ENCODE results near the gene ZNF787. TPM values are rescaled to one million over a fixed set of nuclear protein-coding genes. Genes with fewer than 3 reads are reported as not detected.

Gene ZNF787
- total and polyA plus RNA-seq, 2 of the 13 experiments (the other 11 are each of a cell fraction or from before 2014, with no cell fraction given) = 15.1 to 42.8 TPM

DNA sequence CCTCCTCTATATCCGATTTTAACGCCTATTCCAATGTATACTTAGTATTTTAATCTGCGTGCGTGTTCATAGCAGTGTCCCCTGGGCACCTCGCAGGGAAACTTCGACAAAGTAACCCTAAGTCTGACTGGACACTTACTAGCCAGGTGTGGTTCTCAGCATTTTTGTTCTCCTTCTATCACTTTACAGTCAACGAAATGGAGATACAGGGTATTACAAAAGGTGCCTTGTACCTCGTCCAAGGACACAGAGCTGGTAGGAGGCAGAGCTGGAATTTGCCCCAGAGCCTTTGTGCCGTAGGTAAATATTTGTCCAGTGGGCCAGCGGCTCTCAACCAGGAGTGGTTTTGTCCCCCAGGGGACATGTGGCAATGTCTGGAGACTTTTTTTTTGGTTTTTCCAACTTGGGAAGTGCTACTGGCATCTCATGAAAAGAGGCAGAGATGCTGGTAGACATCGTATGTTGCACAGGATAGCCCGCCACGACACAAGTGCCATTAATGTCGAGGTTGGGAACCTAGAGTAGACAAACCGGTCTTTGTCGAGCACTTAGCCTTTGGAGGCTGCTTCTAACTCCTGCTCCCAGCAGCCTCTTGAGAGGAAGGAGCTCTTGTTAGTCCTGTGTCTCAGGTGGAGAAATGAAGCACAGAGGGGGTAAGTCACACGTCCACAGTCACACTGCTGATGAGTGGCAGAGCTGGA lies 21.1 kb upstream of the ZNF787 start (continued):
- peak; percentile 75; the same call in 1 of the 2 replicates for TF ChIP-seq CBX5 (CRISPR knock-in tag; IDR thresholded peaks at IDR 0.05; ENCODE audit: borderline replicate concordance)
- peak; percentile 70; the same call in 1 of the 2 replicates for TF ChIP-seq REPIN1 (CRISPR knock-in tag; IDR thresholded peaks at IDR 0.05; ENCODE audit: borderline replicate concordance, low read depth)
- TF ChIP-seq POLR2A (IDR thresholded peaks at IDR 0.05; ENCODE audit: insufficient read depth in 1 of 2, low read depth in 2 of 2, low read length in 2 of 2) = peak; percentile 75 to 92
- TF ChIP-seq HOXA5 (CRISPR knock-in tag; IDR thresholded peaks at IDR 0.05) = no peak
- TF ChIP-seq, protein P1, sequence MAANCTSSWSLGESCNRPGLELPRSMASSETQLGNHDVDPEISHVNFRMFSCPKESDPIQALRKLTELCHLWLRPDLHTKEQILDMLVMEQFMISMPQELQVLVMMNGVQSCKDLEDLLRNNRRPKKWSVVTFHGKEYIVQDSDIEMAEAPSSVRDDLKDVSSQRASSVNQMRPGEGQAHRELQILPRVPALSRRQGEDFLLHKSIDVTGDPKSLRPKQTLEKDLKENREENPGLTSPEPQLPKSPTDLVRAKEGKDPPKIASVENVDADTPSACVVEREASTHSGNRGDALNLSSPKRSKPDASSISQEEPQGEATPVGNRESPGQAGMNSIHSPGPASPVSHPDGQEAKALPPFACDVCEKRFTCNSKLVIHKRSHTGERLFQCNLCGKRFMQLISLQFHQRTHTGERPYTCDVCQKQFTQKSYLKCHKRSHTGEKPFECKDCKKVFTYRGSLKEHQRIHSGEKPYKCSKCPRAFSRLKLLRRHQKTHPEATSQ (CRISPR knock-in tag; IDR thresholded peaks at IDR 0.05; ENCODE audit: borderline replicate concordance) = no peak
- TF ChIP-seq NFIB (CRISPR knock-in tag; IDR thresholded peaks at IDR 0.05; ENCODE audit: borderline replicate concordance) = no peak
- TF ChIP-seq NBN (conservative IDR thresholded peaks at IDR 0.05) = no peak
- TF ChIP-seq ELF1 (CRISPR knock-in tag; IDR thresholded peaks at IDR 0.05) = peak; percentile 51; the same call in 1 of the 2 replicates
- peak; percentile 48 for TF ChIP-seq SOX13 (IDR thresholded peaks at IDR 0.05)
- TF ChIP-seq SOX13 (CRISPR knock-in tag; conservative IDR thresholded peaks at IDR 0.05 in 1 of 2, IDR thresholded peaks at IDR 0.05 in 1 of 2) = peak in 1 of 2 experiments; percentile 91; a peak in 2 of 4 replicates
- 0 out of 2 replicates have a peak, but pooled peaks have one; percentile 27 for TF ChIP-seq ZMYM3 (CRISPR knock-in tag; IDR thresholded peaks at IDR 0.05)
- no peak for TF ChIP-seq NFE2 (CRISPR knock-in tag; IDR thresholded peaks at IDR 0.05)
- peak; percentile 97 for TF ChIP-seq HNF4A (CRISPR knock-in tag; IDR thresholded peaks at IDR 0.05)
- TF ChIP-seq, protein P2, sequence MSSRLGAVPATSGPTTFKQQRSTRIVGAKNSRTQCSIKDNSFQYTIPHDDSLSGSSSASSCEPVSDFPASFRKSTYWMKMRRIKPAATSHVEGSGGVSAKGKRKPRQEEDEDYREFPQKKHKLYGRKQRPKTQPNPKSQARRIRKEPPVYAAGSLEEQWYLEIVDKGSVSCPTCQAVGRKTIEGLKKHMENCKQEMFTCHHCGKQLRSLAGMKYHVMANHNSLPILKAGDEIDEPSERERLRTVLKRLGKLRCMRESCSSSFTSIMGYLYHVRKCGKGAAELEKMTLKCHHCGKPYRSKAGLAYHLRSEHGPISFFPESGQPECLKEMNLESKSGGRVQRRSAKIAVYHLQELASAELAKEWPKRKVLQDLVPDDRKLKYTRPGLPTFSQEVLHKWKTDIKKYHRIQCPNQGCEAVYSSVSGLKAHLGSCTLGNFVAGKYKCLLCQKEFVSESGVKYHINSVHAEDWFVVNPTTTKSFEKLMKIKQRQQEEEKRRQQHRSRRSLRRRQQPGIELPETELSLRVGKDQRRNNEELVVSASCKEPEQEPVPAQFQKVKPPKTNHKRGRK (CRISPR knock-in tag; IDR thresholded peaks at IDR 0.05) = no peak; the same call in 1 of the 2 replicates
- TF ChIP-seq CHCHD3 (CRISPR knock-in tag; IDR thresholded peaks at IDR 0.05) = peak; percentile 45; the same call in 1 of the 2 replicates
- TF ChIP-seq TBX2 (CRISPR knock-in tag; IDR thresholded peaks at IDR 0.05; ENCODE audit: borderline replicate concordance) = peak; percentile 76
- peak; percentile 52; the same call in 1 of the 2 replicates for TF ChIP-seq RBFOX2 (IDR thresholded peaks at IDR 0.05; ENCODE audit: low read depth, low read length)
- no peak for TF ChIP-seq NONO (IDR thresholded peaks at IDR 0.05)
- TF ChIP-seq NONO (CRISPR knock-in tag; conservative IDR thresholded peaks at IDR 0.05) = peak; percentile 81
- TF ChIP-seq FOXC1 (CRISPR knock-in tag; IDR thresholded peaks at IDR 0.05; ENCODE audit: borderline replicate concordance) = no peak
- peak; percentile 80; the same call in 1 of the 2 replicates for TF ChIP-seq BCL6 (CRISPR knock-in tag; IDR thresholded peaks at IDR 0.05)
- 0 out of 2 replicates have a peak, but pooled peaks have one; percentile 9 for TF ChIP-seq ZNF644 (CRISPR knock-in tag; IDR thresholded peaks at IDR 0.05; ENCODE audit: low read depth)
- TF ChIP-seq, protein P3, sequence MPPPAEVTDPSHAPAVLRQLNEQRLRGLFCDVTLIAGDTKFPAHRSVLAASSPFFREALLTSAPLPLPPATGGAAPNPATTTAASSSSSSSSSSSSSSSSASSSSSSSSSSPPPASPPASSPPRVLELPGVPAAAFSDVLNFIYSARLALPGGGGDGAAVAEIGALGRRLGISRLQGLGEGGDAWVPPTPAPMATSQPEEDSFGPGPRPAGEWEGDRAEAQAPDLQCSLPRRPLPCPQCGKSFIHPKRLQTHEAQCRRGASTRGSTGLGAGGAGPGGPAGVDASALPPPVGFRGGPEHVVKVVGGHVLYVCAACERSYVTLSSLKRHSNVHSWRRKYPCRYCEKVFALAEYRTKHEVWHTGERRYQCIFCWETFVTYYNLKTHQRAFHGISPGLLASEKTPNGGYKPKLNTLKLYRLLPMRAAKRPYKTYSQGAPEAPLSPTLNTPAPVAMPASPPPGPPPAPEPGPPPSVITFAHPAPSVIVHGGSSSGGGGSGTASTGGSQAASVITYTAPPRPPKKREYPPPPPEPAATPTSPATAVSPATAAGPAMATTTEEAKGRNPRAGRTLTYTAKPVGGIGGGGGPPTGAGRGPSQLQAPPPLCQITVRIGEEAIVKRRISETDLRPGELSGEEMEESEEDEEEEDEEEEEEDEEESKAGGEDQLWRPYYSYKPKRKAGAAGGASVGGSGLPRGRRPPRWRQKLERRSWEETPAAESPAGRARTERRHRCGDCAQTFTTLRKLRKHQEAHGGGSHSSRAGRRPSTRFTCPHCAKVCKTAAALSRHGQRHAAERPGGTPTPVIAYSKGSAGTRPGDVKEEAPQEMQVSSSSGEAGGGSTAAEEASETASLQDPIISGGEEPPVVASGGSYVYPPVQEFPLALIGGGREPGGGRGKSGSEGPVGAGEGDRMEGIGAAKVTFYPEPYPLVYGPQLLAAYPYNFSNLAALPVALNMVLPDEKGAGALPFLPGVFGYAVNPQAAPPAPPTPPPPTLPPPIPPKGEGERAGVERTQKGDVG (CRISPR knock-in tag; IDR thresholded peaks at IDR 0.05; ENCODE audit: borderline replicate concordance) = 0 out of 2 replicates have a peak, but pooled peaks have one; percentile 57

All from HepG2 (cell line).